ENCODE data around the gene GNL3L.
"Not testable (repeated sequence)": the region's sequence is repeated elsewhere in the genome, so short reads cannot be mapped to it uniquely, and the experiment has no call there.

The GNL3L gene

GRCh38 chrX:54564936-54565335 is 34.9 kb downstream of the GNL3L start:
- no peak for TF ChIP-seq EZH2phosphoT487 (IDR thresholded peaks at IDR 0.05; ENCODE audit: borderline replicate concordance)
- Histone ChIP-seq H3K9ac (ENCODE audit: low read depth, low read length, poor library complexity, severe bottlenecking) (no peak overlapping the region), H3K79me2 (ENCODE audit: insufficient read depth, low read length) (no peaks in the 10 kb centered on the region)

GRCh38 chrX:54570332-54570731 is 40.3 kb downstream of the GNL3L start:
- H3K79me2 ChIP-seq (ENCODE audit: insufficient read depth, low read length) = no peaks in the 10 kb centered on the region
- no peak overlapping the region for H3K9ac ChIP-seq (ENCODE audit: low read depth, low read length, poor library complexity, severe bottlenecking)
- H3K36me3 ChIP-seq (ENCODE audit: insufficient read depth, low read length) = no peaks in the 10 kb centered on the region
- H4K20me1 ChIP-seq (ENCODE audit: insufficient read depth, low read length, poor library complexity, severe bottlenecking) = no peaks in the 10 kb centered on the region
- TF ChIP-seq CTCF (conservative IDR thresholded peaks at IDR 0.05; ENCODE audit: low read length) (no peak), EZH2phosphoT487 (IDR thresholded peaks at IDR 0.05; ENCODE audit: borderline replicate concordance) (no peak)
- no peaks in the 10 kb centered on the region for H3K4me1 ChIP-seq (ENCODE audit: insufficient read depth, low read length, poor library complexity, severe bottlenecking)
- no peaks in the 10 kb centered on the region for H3K9me3 ChIP-seq (ENCODE audit: insufficient read depth, low read depth, low read length)
- H3F3A ChIP-seq (ENCODE audit: low read depth) = no peaks in the 10 kb centered on the region
- no peak overlapping the region for H3K4me3 ChIP-seq (ENCODE audit: low read length, poor library complexity, severe bottlenecking)
- no peaks in the 10 kb centered on the region for H3K9me2 ChIP-seq (replicated peaks; ENCODE audit: low read depth, low read length)
- no peaks in the 10 kb centered on the region for H3K27me3 ChIP-seq (ENCODE audit: insufficient read depth, low read length, poor library complexity, severe bottlenecking)
- no peak overlapping the region for H3K4me2 ChIP-seq (ENCODE audit: low read depth, low read length, poor library complexity, severe bottlenecking)
- H2AFZ ChIP-seq (ENCODE audit: low read length) = no peak overlapping the region

More at GRCh38 chrX:54564936-54565335, 34.9 kb downstream of the GNL3L start:
- H3K4me3 ChIP-seq (ENCODE audit: low read length, poor library complexity, severe bottlenecking) = no peak overlapping the region
- no peaks in the 10 kb centered on the region for H4K20me1 ChIP-seq (ENCODE audit: insufficient read depth, low read length, poor library complexity, severe bottlenecking)
- H3K9me3 ChIP-seq (ENCODE audit: insufficient read depth, low read depth, low read length) = no peaks in the 10 kb centered on the region
- H3K27me3 ChIP-seq (ENCODE audit: insufficient read depth, low read length, poor library complexity, severe bottlenecking) = no peaks in the 10 kb centered on the region
- H3F3A ChIP-seq (ENCODE audit: low read depth) = no peaks in the 10 kb centered on the region
- H3K4me1 ChIP-seq (ENCODE audit: insufficient read depth, low read length, poor library complexity, severe bottlenecking) = no peaks in the 10 kb centered on the region
- H3K9me2 ChIP-seq (replicated peaks; ENCODE audit: low read depth, low read length) = no peaks in the 10 kb centered on the region
- H3K4me2 ChIP-seq (ENCODE audit: low read depth, low read length, poor library complexity, severe bottlenecking) = no peak overlapping the region
- H3K36me3 ChIP-seq (ENCODE audit: insufficient read depth, low read length) = peaks cover 5% of the 10 kb centered on the region; the same call in 1 of the 2 replicates
- no peak overlapping the region for H2AFZ ChIP-seq (ENCODE audit: low read length)

GRCh38 chrX:54572641-54573040 is 42.6 kb downstream of the GNL3L start:
- H3K9me3 ChIP-seq (ENCODE audit: insufficient read depth, low read depth, low read length) = not testable (repeated sequence)

GRCh38 chrX:54597728-54598127 is 67.7 kb downstream of the GNL3L start:
- TF ChIP-seq CTCF (conservative IDR thresholded peaks at IDR 0.05; ENCODE audit: low read length) (no peak), EZH2phosphoT487 (IDR thresholded peaks at IDR 0.05; ENCODE audit: borderline replicate concordance) (no peak)

More at GRCh38 chrX:54572641-54573040, 42.6 kb downstream of the GNL3L start:
- H2AFZ ChIP-seq (ENCODE audit: low read length); H3K4me2 ChIP-seq (ENCODE audit: low read depth, low read length, poor library complexity, severe bottlenecking); H4K20me1 ChIP-seq (ENCODE audit: insufficient read depth, low read length, poor library complexity, severe bottlenecking); H3K9ac ChIP-seq (ENCODE audit: low read depth, low read length, poor library complexity, severe bottlenecking); H3F3A ChIP-seq (ENCODE audit: low read depth); H3K36me3 ChIP-seq (ENCODE audit: insufficient read depth, low read length); H3K79me2 ChIP-seq (ENCODE audit: insufficient read depth, low read length); H3K9me2 ChIP-seq (replicated peaks; ENCODE audit: low read depth, low read length); H3K27me3 ChIP-seq (ENCODE audit: insufficient read depth, low read length, poor library complexity, severe bottlenecking); H3K4me3 ChIP-seq (ENCODE audit: low read length, poor library complexity, severe bottlenecking); H3K4me1 ChIP-seq (ENCODE audit: insufficient read depth, low read length, poor library complexity, severe bottlenecking): not testable (repeated sequence)

More at GRCh38 chrX:54597728-54598127, 67.7 kb downstream of the GNL3L start:
- no peaks in the 10 kb centered on the region for H3K9me2 ChIP-seq (replicated peaks; ENCODE audit: low read depth, low read length)
- H3K27me3 ChIP-seq (ENCODE audit: insufficient read depth, low read length, poor library complexity, severe bottlenecking) = no peaks in the 10 kb centered on the region
- no peaks in the 10 kb centered on the region for H3K36me3 ChIP-seq (ENCODE audit: insufficient read depth, low read length)
- no peaks in the 10 kb centered on the region for H4K20me1 ChIP-seq (ENCODE audit: insufficient read depth, low read length, poor library complexity, severe bottlenecking)
- H3K4me1 ChIP-seq (ENCODE audit: insufficient read depth, low read length, poor library complexity, severe bottlenecking) = no peaks in the 10 kb centered on the region
- no peaks in the 10 kb centered on the region for H3K9me3 ChIP-seq (ENCODE audit: insufficient read depth, low read depth, low read length)
- H3K4me3 ChIP-seq (ENCODE audit: low read length, poor library complexity, severe bottlenecking) = no peak overlapping the region
- H2AFZ ChIP-seq (ENCODE audit: low read length) = no peak overlapping the region
- H3K4me2 ChIP-seq (ENCODE audit: low read depth, low read length, poor library complexity, severe bottlenecking) = no peak overlapping the region
- H3F3A ChIP-seq (ENCODE audit: low read depth) = no peaks in the 10 kb centered on the region
- no peaks in the 10 kb centered on the region for H3K79me2 ChIP-seq (ENCODE audit: insufficient read depth, low read length)
- H3K9ac ChIP-seq (ENCODE audit: low read depth, low read length, poor library complexity, severe bottlenecking) = no peak overlapping the region
